ENCODE results near the gene TCF7.

DNA sequence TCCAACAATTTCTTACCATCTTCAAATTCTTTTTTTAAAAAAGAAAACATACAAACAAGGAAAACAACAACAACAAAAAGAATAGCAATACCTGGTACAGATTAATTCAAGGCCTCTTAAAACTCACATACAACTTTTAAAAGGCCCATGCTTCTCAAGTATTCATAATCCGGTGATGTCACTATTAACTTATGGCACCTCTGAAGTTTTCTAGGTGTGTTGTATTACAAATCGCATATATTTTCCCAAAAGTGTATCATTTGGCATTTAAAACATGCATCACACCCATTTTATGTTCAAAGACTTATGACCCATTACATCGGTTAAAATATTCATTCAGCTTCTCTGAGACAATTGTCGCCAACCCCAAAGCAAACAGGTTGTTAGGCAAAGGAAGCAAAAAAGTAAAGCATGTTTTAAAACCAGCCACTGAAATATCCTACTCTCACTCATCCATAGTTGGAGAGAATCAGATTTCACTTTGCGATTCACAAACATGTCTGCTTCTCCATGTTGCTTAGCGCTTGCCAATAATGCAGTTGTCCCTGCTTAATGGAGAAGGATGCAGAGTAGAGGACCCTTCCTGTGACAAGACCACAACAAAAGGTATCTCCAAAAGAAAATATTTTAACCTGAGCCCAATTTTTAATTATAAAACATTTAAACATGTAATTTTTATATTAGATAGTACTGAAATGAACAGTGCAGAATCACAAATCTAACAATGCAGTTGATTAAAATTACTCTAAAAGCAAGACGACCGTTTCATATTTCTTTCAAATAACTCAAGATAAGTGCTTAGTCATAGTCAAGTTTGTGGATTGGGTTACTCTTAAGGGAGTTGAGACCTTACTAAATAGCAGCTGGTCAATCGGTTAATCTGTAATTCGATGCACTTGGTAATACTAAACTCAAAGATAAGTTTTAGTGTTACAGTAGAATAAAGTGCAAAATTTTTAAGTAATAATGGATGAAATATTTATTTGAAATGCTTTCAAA, 60.7 kb downstream of the TCF7 start:
- TF ChIP-seq, protein P1, sequence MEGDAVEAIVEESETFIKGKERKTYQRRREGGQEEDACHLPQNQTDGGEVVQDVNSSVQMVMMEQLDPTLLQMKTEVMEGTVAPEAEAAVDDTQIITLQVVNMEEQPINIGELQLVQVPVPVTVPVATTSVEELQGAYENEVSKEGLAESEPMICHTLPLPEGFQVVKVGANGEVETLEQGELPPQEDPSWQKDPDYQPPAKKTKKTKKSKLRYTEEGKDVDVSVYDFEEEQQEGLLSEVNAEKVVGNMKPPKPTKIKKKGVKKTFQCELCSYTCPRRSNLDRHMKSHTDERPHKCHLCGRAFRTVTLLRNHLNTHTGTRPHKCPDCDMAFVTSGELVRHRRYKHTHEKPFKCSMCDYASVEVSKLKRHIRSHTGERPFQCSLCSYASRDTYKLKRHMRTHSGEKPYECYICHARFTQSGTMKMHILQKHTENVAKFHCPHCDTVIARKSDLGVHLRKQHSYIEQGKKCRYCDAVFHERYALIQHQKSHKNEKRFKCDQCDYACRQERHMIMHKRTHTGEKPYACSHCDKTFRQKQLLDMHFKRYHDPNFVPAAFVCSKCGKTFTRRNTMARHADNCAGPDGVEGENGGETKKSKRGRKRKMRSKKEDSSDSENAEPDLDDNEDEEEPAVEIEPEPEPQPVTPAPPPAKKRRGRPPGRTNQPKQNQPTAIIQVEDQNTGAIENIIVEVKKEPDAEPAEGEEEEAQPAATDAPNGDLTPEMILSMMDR (IDR thresholded peaks at IDR 0.05; ENCODE audit: poor library complexity, severe bottlenecking): no peak
- no peak for TF ChIP-seq MXI1 (conservative IDR thresholded peaks at IDR 0.05; ENCODE audit: poor library complexity, severe bottlenecking)
